Measurements from ENCODE around the gene DNER.

DNA sequence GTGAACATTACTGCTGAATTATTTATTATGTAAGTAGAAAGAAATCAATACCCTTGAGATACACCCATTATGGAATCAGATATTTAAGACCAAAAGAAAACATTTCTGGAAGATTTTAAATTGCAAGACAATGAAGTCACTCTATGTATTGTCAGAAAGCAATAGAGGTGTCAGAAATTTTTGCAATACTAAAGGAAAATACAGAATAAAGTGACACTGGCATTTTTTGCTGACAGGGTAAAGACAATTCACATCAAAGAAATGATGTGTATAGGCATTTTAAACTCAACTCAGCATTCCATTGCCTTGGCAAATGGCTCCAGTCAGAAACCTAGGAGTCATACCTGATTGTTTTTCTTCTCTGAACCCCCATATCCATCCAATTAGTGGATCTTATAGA, 252.2 kb downstream of the DNER start:
- TF ChIP-seq EZH2phosphoT487 (IDR thresholded peaks at IDR 0.05; ENCODE audit: insufficient read depth, low read depth) (no peak), EZH2 (IDR thresholded peaks at IDR 0.05; ENCODE audit: insufficient read depth, poor library complexity, severe bottlenecking) (no peak)

All from GM23248 (cell line).